Endothelial cell of umbilical vein (primary cell): ENCODE results near the gene NT5M.

ENCODE experiments used
- EZH2 ChIP-seq: IDR thresholded peaks from 2 replicates; pipeline ENCODE4 v1.6.1; 2012; ENCODE audit warnings: borderline replicate concordance, low read depth, mild to moderate bottlenecking, moderate library complexity, low read length, inconsistent platforms; ENCODE audit not compliant: severe bottlenecking
- JUN ChIP-seq: IDR thresholded peaks from 2 replicates; pipeline ENCODE4 v1.6.1; 2011; ENCODE audit warnings: borderline replicate concordance, low read depth; ENCODE audit not compliant: insufficient read length, insufficient read depth
- POLR2AphosphoS5 ChIP-seq: IDR thresholded peaks from 2 replicates; pipeline ENCODE4 v1.6.1; 2012; ENCODE audit warnings: low read depth, mild to moderate bottlenecking, control low read depth, low read length, moderate library complexity; ENCODE audit not compliant: insufficient read depth
- TF ChIP-seq, protein P1 (sequence below): IDR thresholded peaks from 2 replicates; pipeline ENCODE4 v1.6.1; 2011; ENCODE audit not compliant: insufficient read depth, insufficient read length

DNA sequence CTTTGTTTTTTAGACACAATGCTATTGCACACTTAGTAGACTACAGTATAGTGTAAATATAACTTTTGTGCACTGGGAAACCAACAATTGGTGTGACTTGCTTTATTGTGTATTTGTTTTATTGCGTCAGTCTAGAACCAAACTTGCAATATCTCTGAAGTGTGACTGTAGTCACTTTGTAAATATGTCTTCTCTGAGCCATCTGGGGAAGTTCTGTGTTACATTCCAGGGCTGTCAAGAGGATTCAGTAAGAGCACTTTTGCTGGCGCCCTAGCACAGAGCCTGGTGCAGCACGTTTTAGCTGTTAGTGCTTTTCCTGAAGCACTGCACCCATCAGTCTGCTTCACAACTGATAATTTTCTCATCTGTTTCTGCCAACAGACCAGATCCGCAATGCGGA is 73.2 kb downstream of the NT5M start:
- TF ChIP-seq, protein P1, sequence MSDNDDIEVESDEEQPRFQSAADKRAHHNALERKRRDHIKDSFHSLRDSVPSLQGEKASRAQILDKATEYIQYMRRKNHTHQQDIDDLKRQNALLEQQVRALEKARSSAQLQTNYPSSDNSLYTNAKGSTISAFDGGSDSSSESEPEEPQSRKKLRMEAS, result no peak
- no peak for TF ChIP-seq JUN
- TF ChIP-seq EZH2, result no peak
- no peak for TF ChIP-seq POLR2AphosphoS5
